GM19328 (cell line): Measurements from ENCODE around the gene CYB561D2.

Source experiments
- ATAC-seq: cut with Tn5 transposase; IDR thresholded peaks from one replicate; pipeline ENCODE4 v1.9.1; 2021; ENCODE audit warnings: mild to moderate bottlenecking, moderate library complexity; ENCODE audit not compliant: unreplicated experiment

CYB561D2 gene

GRCh38 chr3:50340448-50341329 is 10.0 kb upstream of the CYB561D2 start, which contains the start of gene RASSF1:
RASSF1 (minus strand) TSS chr3:50340836; CDS start chr3:50340805, 31 bp downstream.
- no peak for ATAC-seq

- ATAC-seq, result no peak
These were observed 9.1 kb upstream of the CYB561D2 start for GRCh38 chr3:50341537-50341936.

GRCh38 chr3:50341996-50342650 is 8.5 kb upstream of the CYB561D2 start:
- no peak for ATAC-seq

- ATAC-seq, result no peak
These were observed 7.6 kb upstream of the CYB561D2 start for GRCh38 chr3:50342813-50343633.

GRCh38 chr3:50345008-50345407 is 5.7 kb upstream of the CYB561D2 start:
- no peak for ATAC-seq

GRCh38 chr3:50345586-50346234 is 5.0 kb upstream of the CYB561D2 start, which contains the start of gene ZMYND10:
ZMYND10 (minus strand) TSS chr3:50345732; CDS start chr3:50345579, 153 bp downstream.
- no peak for ATAC-seq

GRCh38 chr3:50347187-50347813 is 3.4 kb upstream of the CYB561D2 start:
- no peak for ATAC-seq

- no peak for ATAC-seq
These were observed 492 bp upstream of the CYB561D2 start for GRCh38 chr3:50350213-50350526.

GRCh38 chr3:50351323-50351697 is 648 bp downstream of the CYB561D2 start:
- ATAC-seq, result no peak

GRCh38 chr3:50352781-50353180 is 2.1 kb downstream of the CYB561D2 start:
- ATAC-seq, result no peak

- no peak for ATAC-seq
These were observed 2.8 kb downstream of the CYB561D2 start for GRCh38 chr3:50353245-50354004.

GRCh38 chr3:50354186-50354764 is 3.6 kb downstream of the CYB561D2 start:
- ATAC-seq, result no peak

GRCh38 chr3:50354850-50355249 is 4.2 kb downstream of the CYB561D2 start:
- ATAC-seq, result no peak

- ATAC-seq, result no peak
These were observed 5.3 kb downstream of the CYB561D2 start for GRCh38 chr3:50355829-50356552.

GRCh38 chr3:50356553-50356952 is 5.9 kb downstream of the CYB561D2 start:
- no peak for ATAC-seq

- ATAC-seq, result no peak
These were observed 6.8 kb downstream of the CYB561D2 start for GRCh38 chr3:50357481-50357880.

- ATAC-seq, result no peak
These were observed 7.8 kb downstream of the CYB561D2 start for GRCh38 chr3:50358355-50358910.
